Stimulated activated CD8-positive, alpha-beta memory T cell treated with anti-CD3 and anti-CD28 coated beads, Interleukin-4, amount 100 ng/mL, for 1 hour (primary cell): ENCODE data around the gene TMEM185B.
A peak's percentile ranks its signal among the peaks of the same experiment; 100 is the strongest.

Experiments used
- DNase-seq, 2 donors: peaks; one replicate each; pipeline ENCODE4 v3.0.0-alpha.2; 2020; ENCODE audit warnings: low read depth in 2 of 2, low spot score in 1 of 2

TMEM185B gene

GRCh38 chr2:120231974-120232635, 8.9 kb upstream of the TMEM185B start:
- peak in 1 of 2 donors; percentile 46 for DNase-seq

GRCh38 chr2:120231564-120231973, 8.4 kb upstream of the TMEM185B start:
- DNase-seq: no peak

GRCh38 chr2:120230515-120231471, 7.6 kb upstream of the TMEM185B start:
- DNase-seq: no peak

GRCh38 chr2:120229341-120229740, 6.1 kb upstream of the TMEM185B start:
- DNase-seq: no peak

- no peak for DNase-seq
Measured at GRCh38 chr2:120228503-120228902, 5.3 kb upstream of the TMEM185B start.

- DNase-seq: no peak
Measured at GRCh38 chr2:120227111-120227991, 4.2 kb upstream of the TMEM185B start.

GRCh38 chr2:120226316-120226715, 3.1 kb upstream of the TMEM185B start:
- DNase-seq: no peak

GRCh38 chr2:120225549-120226065, 2.4 kb upstream of the TMEM185B start:
- DNase-seq: no peak

- DNase-seq: no peak
Measured at GRCh38 chr2:120224735-120225548, 1.7 kb upstream of the TMEM185B start.

GRCh38 chr2:120224256-120224655, 1.1 kb upstream of the TMEM185B start:
- DNase-seq: no peak

- no peak for DNase-seq
Measured at GRCh38 chr2:120222186-120223033, 790 bp downstream of the TMEM185B start.

- DNase-seq: no peak
Measured at GRCh38 chr2:120221616-120222015, 1.6 kb downstream of the TMEM185B start.

GRCh38 chr2:120220756-120221155, 2.4 kb downstream of the TMEM185B start:
- no peak for DNase-seq

GRCh38 chr2:120219766-120220165, 3.4 kb downstream of the TMEM185B start:
- no peak for DNase-seq

GRCh38 chr2:120219291-120219690, 3.9 kb downstream of the TMEM185B start:
- DNase-seq: no peak

- DNase-seq: no peak
Measured at GRCh38 chr2:120218181-120218580, 5.0 kb downstream of the TMEM185B start.

GRCh38 chr2:120210270-120210693, 12.9 kb downstream of the TMEM185B start:
- no peak for DNase-seq

GRCh38 chr2:120209427-120210269, 13.6 kb downstream of the TMEM185B start:
- no peak for DNase-seq
